Suprapubic skin (tissue), 4 donors: ENCODE data around the gene ABHD1.

Source experiments
- CTCF ChIP-seq, 2 donors: fragments of 200-600 bp in 1 of 2; fragments of 450-650 bp in 1 of 2; sonication (generic) in 1 of 2; IDR thresholded peaks; one replicate each; pipeline ENCODE4 v1.5.1; 2016 to 2019; ENCODE audit warnings: antibody characterized with exemption in 2 of 2, mild to moderate bottlenecking in 1 of 2, moderate library complexity in 1 of 2
- POLR2A ChIP-seq, 2 donors: fragments of 450-650 bp; IDR thresholded peaks; one replicate each; pipeline ENCODE4 v1.6.1; 2017; ENCODE audit warnings: antibody characterized with exemption in 2 of 2, mild to moderate bottlenecking in 2 of 2, moderate library complexity in 2 of 2
- POLR2AphosphoS5 ChIP-seq, 3 donors: sonication (generic); formaldehyde crosslinking; IDR thresholded peaks; one replicate each; pipeline ENCODE4 v1.6.1; 2017; ENCODE audit warnings: antibody characterized with exemption in 3 of 3

- no peak for TF ChIP-seq POLR2A (IDR thresholded peaks at IDR 0.05)
- no peak for TF ChIP-seq CTCF (IDR thresholded peaks at IDR 0.05)
- no peak for TF ChIP-seq POLR2AphosphoS5 (IDR thresholded peaks at IDR 0.05)
Measured at GRCh38 chr2:27121906-27122305, 1.7 kb upstream of the ABHD1 start.
